Right lobe of liver (tissue), 6 donors: ENCODE measurements around the gene C12orf56. TPM values are rescaled to one million over a fixed set of nuclear protein-coding genes. Genes with fewer than 3 reads are reported as not detected.

ENCODE experiments used
- ATAC-seq, 4 donors: fragments of 200-7000 bp; cut with Tn5 transposase; one replicate each; pipeline ENCODE4 v1.9.1; 2020; ENCODE audit warnings: mild to moderate bottlenecking in 4 of 4, moderate library complexity in 4 of 4
- DNase-seq, 3 donors: peaks; one replicate each; pipeline ENCODE4 v3.0.0-alpha.2; 2020
- H3K27ac ChIP-seq, 3 donors: fragments of 200-600 bp; one replicate each; pipeline ENCODE4 v1.8.0; 2022
- H3K27me3 ChIP-seq, 2 donors: fragments of 200-600 bp; one replicate each; pipeline ENCODE4 v1.8.0; 2022
- H3K36me3 ChIP-seq, 4 donors: fragments of 200-600 bp; sonication (generic) in 1 of 4; one replicate each; pipeline versions ENCODE4 v1.5.1 to v1.8.0; 2017 to 2022; ENCODE audit warnings: control low read depth in 1 of 4
- H3K4me1 ChIP-seq, 4 donors: fragments of 200-600 bp; sonication (generic) in 1 of 4; one replicate each; pipeline versions ENCODE4 v1.5.1 to v1.8.0; 2017 to 2022; ENCODE audit warnings: control low read depth in 1 of 4
- H3K4me3 ChIP-seq, 3 donors: fragments of 200-600 bp; one replicate each; pipeline ENCODE4 v1.8.0; 2022
- H3K9me3 ChIP-seq, 4 donors: fragments of 200-600 bp; sonication (generic) in 1 of 4; one replicate each; pipeline versions ENCODE4 v1.5.1 to v1.8.0; 2017 to 2022; ENCODE audit warnings: control low read depth in 1 of 4
- CTCF ChIP-seq, 4 donors: fragments of 200-600 bp in 3 of 4; fragments of 450-650 bp in 1 of 4; IDR thresholded peaks; one replicate each; pipeline versions ENCODE4 v1.5.1 to v1.8.0; 2016 to 2022; ENCODE audit warnings: antibody characterized with exemption in 4 of 4, mild to moderate bottlenecking in 2 of 4
- POLR2A ChIP-seq: fragments of 450-650 bp; IDR thresholded peaks from one replicate; pipeline ENCODE4 v1.6.1; 2017; ENCODE audit warnings: antibody characterized with exemption, mild to moderate bottlenecking
- WGBS: methylation state at CpG from one replicate; pipeline ENCODE4 v1.1.6; 2018; ENCODE audit warnings: low coverage, low lambda C conversion rate; ENCODE audit not compliant: insufficient coverage; ENCODE audit errors: missing lambda C conversion rate; 5-methylcytosine and 5-hydroxymethylcytosine counted together
- intact Hi-C, 2 donors: fragments of 100-400 bp; cut with DNase I; formaldehyde crosslinking; loops; one replicate each; pipeline versions ENCODE4 v1.11.2 to v1.14.1; 2022
- total RNA-seq, 6 experiments: library from RNA; depleted of rRNA in 2 of 6; stranded (reverse); fragments of >200 nt in 2 of 6; fragmentation: NEBNext Ultra II Directional in 3 of 6; extraction: Animal tissue kit (Norgen Biotek cat#: 25700) in 3 of 6; gene quantifications; one replicate each; pipeline versions ENCODE4 v1.1.0 to v1.2.4, GENCODE V29; 2016 to 2023
- donor health status: DM: no; HTN: yes; CAD: no.
- donor health status: DM: no; HTN: no; CAD: no.
- donor health status: DM: no; HTN: no; CAD: no.
- donor health status: DM: no; HTN: yes; CAD: no.
- donor health status: DM: no; HTN: yes; CAD: no.

Gene C12orf56
- total RNA-seq, 6 experiments from 2014 or later: not detected

- H3K4me1 ChIP-seq: no peaks in the 10 kb centered on the region
- no peaks in the 10 kb centered on the region for H3K36me3 ChIP-seq
- no peak overlapping the region for H3K27ac ChIP-seq
- intact Hi-C loops: no loop called here
- 93% methylated on average over 1 of the region's 1 CpG for WGBS
- no peak for ATAC-seq
- H3K9me3 ChIP-seq: no peaks in the 10 kb centered on the region
- no peak overlapping the region for H3K4me3 ChIP-seq
- TF ChIP-seq POLR2A: no peak
- TF ChIP-seq CTCF (IDR thresholded peaks at IDR 0.05): no peak
- no peaks in the 10 kb centered on the region for H3K27me3 ChIP-seq
- DNase-seq: no peak
Observed at GRCh38 chr12:64270411-64270810, 120.1 kb downstream of the C12orf56 start.

- TF ChIP-seq POLR2A: no peak
- no peak for TF ChIP-seq CTCF (IDR thresholded peaks at IDR 0.05)
- H3K4me1 ChIP-seq: no peaks in the 10 kb centered on the region
- intact Hi-C loops: no loop called here
- ATAC-seq: no peak
- no peak for DNase-seq
- H3K27ac ChIP-seq: no peak overlapping the region
- no peaks in the 10 kb centered on the region for H3K9me3 ChIP-seq
- H3K36me3 ChIP-seq: no peaks in the 10 kb centered on the region
- WGBS: 75% methylated on average over 2 of the region's 2 CpGs
- no peak overlapping the region for H3K4me3 ChIP-seq
- H3K27me3 ChIP-seq: no peaks in the 10 kb centered on the region
Observed at GRCh38 chr12:64269161-64269560, 121.4 kb downstream of the C12orf56 start.

- Histone ChIP-seq H3K36me3 (no peaks in the 10 kb centered on the region), H3K4me3 (no peak overlapping the region), H3K4me1 (no peaks in the 10 kb centered on the region), H3K9me3 (no peaks in the 10 kb centered on the region), H3K27me3 (no peaks in the 10 kb centered on the region), H3K27ac (no peak overlapping the region)
- intact Hi-C loops: no loop called here
- no peak for DNase-seq
- no peak for TF ChIP-seq POLR2A
- ATAC-seq: no peak
- 4% methylated on average over 2 of the region's 2 CpGs for WGBS
Observed at GRCh38 chr12:64268409-64268808, 122.1 kb downstream of the C12orf56 start.

- WGBS: 57% methylated on average over 2 of the region's 2 CpGs
- TF ChIP-seq POLR2A (no peak), CTCF (IDR thresholded peaks at IDR 0.05) (no peak)
- intact Hi-C loops: no loop called here
- no peaks in the 10 kb centered on the region for H3K27me3 ChIP-seq
- H3K27ac ChIP-seq: no peak overlapping the region
- no peaks in the 10 kb centered on the region for H3K4me1 ChIP-seq
- DNase-seq (no peak), ATAC-seq (no peak)
- H3K36me3 ChIP-seq: no peaks in the 10 kb centered on the region
- no peaks in the 10 kb centered on the region for H3K9me3 ChIP-seq
- no peak overlapping the region for H3K4me3 ChIP-seq
Observed at GRCh38 chr12:64265839-64266238, 124.7 kb downstream of the C12orf56 start.

DNA sequence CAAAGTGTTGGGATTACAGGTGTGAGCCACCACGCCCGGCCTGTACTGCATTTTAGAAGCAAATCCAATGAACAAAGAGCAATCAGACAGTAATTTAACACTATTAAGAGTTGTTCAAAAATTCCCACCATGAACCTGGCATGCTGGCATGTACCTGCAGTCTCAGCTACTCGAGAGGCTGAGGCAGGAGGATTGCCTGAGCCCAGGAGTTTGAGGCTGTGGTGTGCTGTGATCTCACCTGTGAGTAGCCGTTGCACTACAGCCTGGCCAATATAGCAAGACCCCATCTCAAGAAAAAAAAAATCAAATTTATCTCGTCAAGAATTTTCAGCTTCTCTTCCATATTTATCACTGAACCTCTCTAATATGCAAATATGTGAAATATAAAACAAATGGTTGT lies 128.7 kb downstream of the C12orf56 start:
- Histone ChIP-seq H3K4me3 (no peak overlapping the region), H3K27me3 (no peaks in the 10 kb centered on the region), H3K36me3 (no peaks in the 10 kb centered on the region), H3K27ac (no peak overlapping the region), H3K4me1 (no peaks in the 10 kb centered on the region), H3K9me3 (no peaks in the 10 kb centered on the region)
- no peak for DNase-seq
- intact Hi-C loops: no loop called here
- WGBS: 73% methylated on average over 3 of the region's 5 CpGs
- ATAC-seq: no peak
- no peak for TF ChIP-seq CTCF (IDR thresholded peaks at IDR 0.05)
- no peak for TF ChIP-seq POLR2A
